SK-N-SH (cell line): Measurements from ENCODE around the gene FAAP24. TPM values are rescaled to one million over a fixed set of nuclear protein-coding genes. Genes with fewer than 3 reads are reported as not detected.

Source experiments
- CTCF ChIA-PET: fragments of 300-600, 350-600 bp; formaldehyde crosslinking; extraction: SDS; loops from one replicate; lab custom pipeline; 2021; lab: Yijun Ruan, JAX
- POLR2A ChIA-PET: fragments of 350-600 bp; sonication (Branson Sonifier 250); formaldehyde crosslinking; extraction: SDS; loops from one replicate; lab custom pipeline; 2020; ENCODE audit warnings: antibody characterized with exemption, inconsistent platforms; lab: Yijun Ruan, JAX
- DNase-seq: peaks from one replicate; pipeline ENCODE4 v3.0.0; 2012
- H2AFZ ChIP-seq: fragments of 200-600 bp; sonication (generic); 2 replicates; pipeline ENCODE4 v1.8.1; 2016; ENCODE audit warnings: antibody characterized with exemption, mild to moderate bottlenecking, low read depth
- H3F3A ChIP-seq: fragments of 200-600 bp; sonication (generic); replicated peaks from 2 replicates; pipeline ENCODE3; 2016; ENCODE audit warnings: antibody characterized with exemption, mild to moderate bottlenecking; ENCODE audit not compliant: insufficient read depth
- H3K27ac ChIP-seq, 2 experiments: fragments of 200-500 bp in 1 of 2; fragments of 200-600 bp in 1 of 2; sonication (Bioruptor generic) in 1 of 2; sonication (generic), shearing (Covaris generic) in 1 of 2; 2 replicates each; pipeline versions ENCODE4 v1.5.1 to v1.6.1; 2014 to 2016; ENCODE audit warnings: low read depth in 2 of 2, inconsistent platforms in 1 of 2, low read length in 1 of 2, mild to moderate bottlenecking in 1 of 2, mixed read lengths in 1 of 2
- H3K27me3 ChIP-seq: fragments of 200-600 bp; sonication (generic), shearing (Covaris generic); 2 replicates; pipeline ENCODE4 v1.6.1; 2016; ENCODE audit warnings: mixed run types; ENCODE audit not compliant: insufficient read depth
- H3K36me3 ChIP-seq, 2 experiments: fragments of 200-500 bp in 1 of 2; fragments of 200-600 bp in 1 of 2; sonication (Bioruptor generic) in 1 of 2; sonication (generic) in 1 of 2; replicated peaks in 1 of 2; 2 replicates each; pipeline versions ENCODE3 to v1.5.1; 2014 to 2016; ENCODE audit warnings: low read length in 1 of 2, mild to moderate bottlenecking in 1 of 2; ENCODE audit not compliant: insufficient read depth in 2 of 2, control insufficient read depth in 1 of 2
- H3K4me1 ChIP-seq, 2 experiments: fragments of 200-500 bp in 1 of 2; fragments of 200-600 bp in 1 of 2; sonication (Bioruptor generic) in 1 of 2; sonication (generic), shearing (Covaris generic) in 1 of 2; 2 replicates each; pipeline versions ENCODE4 v1.5.1 to v1.6.1; 2014 to 2016; ENCODE audit warnings: low read depth in 1 of 2, low read length in 1 of 2, mixed run types in 1 of 2; ENCODE audit not compliant: insufficient read depth in 2 of 2, control insufficient read depth in 1 of 2
- H3K4me2 ChIP-seq: fragments of 200-600 bp; sonication (generic), shearing (Covaris generic); 2 replicates; pipeline ENCODE4 v1.6.1; 2017; ENCODE audit warnings: mixed run types
- H3K4me3 ChIP-seq, 2 experiments: fragments of 200-500 bp in 1 of 2; fragments of 200-600 bp in 1 of 2; sonication (Bioruptor generic) in 1 of 2; sonication (generic), shearing (Covaris generic) in 1 of 2; 2 replicates each; pipeline versions ENCODE4 v1.5.1 to v1.8.1; 2014 to 2016; ENCODE audit warnings: low read depth in 2 of 2, inconsistent platforms in 1 of 2, low read length in 1 of 2, mild to moderate bottlenecking in 1 of 2, mixed read lengths in 1 of 2, moderate library complexity in 1 of 2
- H3K79me2 ChIP-seq: fragments of 200-600 bp; sonication (generic); 2 replicates; pipeline ENCODE4 v1.8.1; 2017; ENCODE audit warnings: mild to moderate bottlenecking; ENCODE audit not compliant: insufficient read depth
- H3K9ac ChIP-seq: fragments of 200-600 bp; sonication (generic); 2 replicates; pipeline ENCODE4 v1.6.1; 2017; ENCODE audit warnings: mixed run types
- H3K9me2 ChIP-seq: fragments of 200-600 bp; sonication (generic); 2 replicates; pipeline ENCODE4 v1.6.1; 2017; ENCODE audit warnings: mixed run types
- H3K9me3 ChIP-seq: fragments of 200-600 bp; sonication (generic); 2 replicates; pipeline ENCODE4 v1.6.1; 2017; ENCODE audit warnings: mixed run types, mild to moderate bottlenecking, moderate library complexity
- H4K20me1 ChIP-seq: fragments of 200-600 bp; sonication (generic); 2 replicates; pipeline ENCODE4 v1.6.1; 2017; ENCODE audit warnings: mild to moderate bottlenecking, mixed run types; ENCODE audit not compliant: insufficient read depth
- CHD2 ChIP-seq: fragments of 150-350 bp; IDR thresholded peaks from 2 replicates; pipeline ENCODE4 v1.6.1; 2018; ENCODE audit warnings: low read length; ENCODE audit not compliant: partially characterized antibody
- ELF1 ChIP-seq: IDR thresholded peaks from 2 replicates; pipeline ENCODE4 v1.4.0; 2012
- FOSL2 ChIP-seq: IDR thresholded peaks from 2 replicates; pipeline ENCODE4 v1.4.0; 2012; ENCODE audit warnings: low read depth, mild to moderate bottlenecking, moderate library complexity, borderline replicate concordance
- FOXJ3 ChIP-seq: sonication (generic); formaldehyde crosslinking; IDR thresholded peaks from 2 replicates; pipeline ENCODE4 v1.5.1; 2020; ENCODE audit warnings: mild to moderate bottlenecking, missing genetic modification reagents
- GATA2 ChIP-seq: sonication (generic); formaldehyde crosslinking; IDR thresholded peaks from 2 replicates; pipeline ENCODE4 v1.5.0; 2020; ENCODE audit warnings: mild to moderate bottlenecking, missing genetic modification reagents
- MAX ChIP-seq: IDR thresholded peaks from 2 replicates; pipeline ENCODE4 v1.4.0; 2012; ENCODE audit warnings: low read depth
- PBX3 ChIP-seq: IDR thresholded peaks from 2 replicates; pipeline ENCODE4; 2012
- POLR2AphosphoS5 ChIP-seq: IDR thresholded peaks from 2 replicates; pipeline ENCODE4 v1.6.1; 2012; ENCODE audit warnings: low read depth, low read length
- RAD21 ChIP-seq: IDR thresholded peaks from 2 replicates; pipeline ENCODE4 v1.6.1; 2012; ENCODE audit warnings: mild to moderate bottlenecking, low read length
- RCOR1 ChIP-seq: fragments of 150-350 bp; IDR thresholded peaks from 2 replicates; pipeline ENCODE4 v1.6.1; 2017; ENCODE audit warnings: antibody characterized with exemption, low read length
- REST ChIP-seq: IDR thresholded peaks from 2 replicates; pipeline ENCODE4 v1.6.1; 2012; ENCODE audit warnings: mild to moderate bottlenecking, low read depth, low read length, moderate library complexity
- TAF1 ChIP-seq: IDR thresholded peaks from 2 replicates; pipeline ENCODE4 v1.6.1; 2012; ENCODE audit warnings: low read depth, mild to moderate bottlenecking, low read length, moderate library complexity, borderline replicate concordance
- TEAD4 ChIP-seq: IDR thresholded peaks from 2 replicates; pipeline ENCODE4 v1.4.0; 2012; ENCODE audit warnings: mild to moderate bottlenecking, borderline replicate concordance; ENCODE audit not compliant: insufficient read depth
- ZBTB33 ChIP-seq: IDR thresholded peaks from 2 replicates; pipeline ENCODE4 v1.4.0; 2012; ENCODE audit warnings: low read depth, borderline replicate concordance
- whole genome bisulfite sequencing: methylation state at CpG from one replicate; pipeline ENCODE4 v1.1.6; 2017; ENCODE audit warnings: low lambda C conversion rate; 5-methylcytosine and 5-hydroxymethylcytosine counted together
- polyA plus RNA-seq, 3 experiments: library from polyadenylated mRNA; depleted of rRNA; stranded (reverse); fragments of >200 nt; gene quantifications; 2 replicates each; pipeline ENCODE4 v1.2.3, GENCODE V29; 2012

Gene FAAP24
- polyA plus RNA-seq, 1 of the 3 experiments (the other 2 are of a cell fraction): 3.3 TPM

- no peak overlapping the region for H2AFZ ChIP-seq
- H3K9me2 ChIP-seq: no peaks in the 10 kb centered on the region
- TF ChIP-seq ZBTB33 (no peak), FOXJ3 (CRISPR knock-in tag) (no peak), PBX3 (no peak), REST (no peak)
- CTCF ChIA-PET: no interaction called here
- H3K4me2 ChIP-seq: no peak overlapping the region
- no peak for DNase-seq
- no peaks in the 10 kb centered on the region for H3K27me3 ChIP-seq
- H3K4me3 ChIP-seq: no peak overlapping the region
- no peak overlapping the region for H3K27ac ChIP-seq
- peaks cover 5 to 6% of the 10 kb centered on the region in 2 experiments for H3K36me3 ChIP-seq
- 92% methylated on average over 14 of the region's 14 CpGs for WGBS
- no peak overlapping the region for H3K9ac ChIP-seq
- no peaks in the 10 kb centered on the region for H4K20me1 ChIP-seq
- POLR2A ChIA-PET: no interaction called here
- no peaks in the 10 kb centered on the region for H3K79me2 ChIP-seq
- no peaks in the 10 kb centered on the region for H3K9me3 ChIP-seq
- no peaks in the 10 kb centered on the region for H3F3A ChIP-seq
- H3K4me1 ChIP-seq: peaks cover 0 to 10% of the 10 kb centered on the region in 2 experiments; a peak in 1 of 4 replicates
Measured at GRCh38 chr19:32997716-32998355, 25.8 kb downstream of the FAAP24 start.

- Histone ChIP-seq H3K9ac (no peak overlapping the region), H3K9me2 (no peaks in the 10 kb centered on the region), H3K79me2 (no peaks in the 10 kb centered on the region), H3F3A (no peaks in the 10 kb centered on the region), H3K9me3 (no peaks in the 10 kb centered on the region), H3K27me3 (no peaks in the 10 kb centered on the region), H3K4me2 (no peak overlapping the region), H4K20me1 (no peaks in the 10 kb centered on the region), H2AFZ (no peak overlapping the region), H3K4me1 (peaks cover 0 to 10% of the 10 kb centered on the region in 2 experiments; a peak in 1 of 4 replicates), H3K36me3 (peaks cover 4% of the 10 kb centered on the region in 2 experiments), H3K27ac (no peak overlapping the region), H3K4me3 (no peak overlapping the region)
- ChIA-PET CTCF (no interaction called here), POLR2A (no interaction called here)
- TF ChIP-seq RCOR1 (no peak), RAD21 (no peak), FOSL2 (no peak), ELF1 (no peak), POLR2AphosphoS5 (no peak), GATA2 (no peak), MAX (no peak), TEAD4 (no peak), CHD2 (no peak), TAF1 (no peak)
- 88% methylated on average over 3 of the region's 3 CpGs for WGBS
- no peak for DNase-seq
Measured at GRCh38 chr19:32998722-32999121, 26.7 kb downstream of the FAAP24 start.
